H1 (cell line): ENCODE data around the gene ZNF581. TPM values are rescaled to one million over a fixed set of nuclear protein-coding genes. Genes with fewer than 3 reads are reported as not detected.

Experiments used
- CTCF ChIA-PET: fragments of 300-600 bp; sonication (Branson Sonifier 250); formaldehyde crosslinking; loops from one replicate; lab custom pipeline; 2021; ENCODE audit not compliant: partially characterized antibody; lab: Charles Lee
- POLR2A ChIA-PET: fragments of 300-600 bp; sonication (Branson Sonifier 250); formaldehyde crosslinking; loops from one replicate; lab custom pipeline; 2021; ENCODE audit warnings: inconsistent platforms; ENCODE audit not compliant: partially characterized antibody; lab: Charles Lee
- DNase-seq, 2 experiments: peaks; one replicate each; pipeline versions ENCODE4 v3.0.0 to v3.0.0-alpha.2; 2010 to 2022; ENCODE audit warnings: low spot score in 2 of 2, low read depth in 1 of 2, mixed read lengths in 1 of 2
- FAIRE-seq: peaks from 2 replicates; lab custom pipeline; 2011; peaks lifted over from hg19 to GRCh38; lab: Jason Lieb, UNC
- H2AFZ ChIP-seq: 2 replicates; pipeline ENCODE4 v1.8.1; 2012; ENCODE audit warnings: low read length, inconsistent platforms
- H2AK5ac ChIP-seq: 2 replicates; pipeline ENCODE4 v1.6.1; 2013; ENCODE audit warnings: low read depth, low read length
- H2BK120ac ChIP-seq: replicated peaks from 2 replicates; pipeline ENCODE3; 2013; ENCODE audit warnings: low read depth, low read length, inconsistent platforms
- H2BK12ac ChIP-seq: 2 replicates; pipeline ENCODE4 v1.6.1; 2013; ENCODE audit warnings: low read depth, low read length
- H2BK15ac ChIP-seq: 2 replicates; pipeline ENCODE4 v1.6.1; 2013; ENCODE audit warnings: low read length
- H2BK20ac ChIP-seq: 2 replicates; pipeline ENCODE4 v1.6.1; 2013; ENCODE audit warnings: low read length
- H2BK5ac ChIP-seq: 2 replicates; pipeline ENCODE4 v1.6.1; 2013; ENCODE audit warnings: low read depth, low read length
- H3K14ac ChIP-seq: 2 replicates; pipeline ENCODE4 v1.6.1; 2013; ENCODE audit warnings: inconsistent platforms; ENCODE audit not compliant: insufficient read length
- H3K18ac ChIP-seq: 2 replicates; pipeline ENCODE4 v1.6.1; 2013; ENCODE audit warnings: low read length; ENCODE audit errors: extremely low read depth
- H3K23ac ChIP-seq: 2 replicates; pipeline ENCODE4 v1.6.1; 2013; ENCODE audit warnings: inconsistent platforms; ENCODE audit not compliant: insufficient read length
- H3K23me2 ChIP-seq: 2 replicates; pipeline ENCODE4 v1.6.1; 2013; ENCODE audit warnings: low read depth, low read length
- H3K27ac ChIP-seq: 2 replicates; pipeline ENCODE4 v1.6.1; 2011; ENCODE audit warnings: low read depth, low read length, inconsistent platforms
- H3K27me3 ChIP-seq, 4 experiments: replicated peaks in 1 of 4; 1 replicate in 1 of 4; 2 replicates in 3 of 4; pipeline versions ENCODE4 v1.6.1 to v1.8.1; 2011 to 2013; ENCODE audit warnings: low read length in 3 of 4, mild to moderate bottlenecking in 3 of 4, inconsistent platforms in 2 of 4, mixed read lengths in 2 of 4, moderate library complexity in 1 of 4; ENCODE audit not compliant: control insufficient read depth in 3 of 4, insufficient read depth in 3 of 4; ENCODE audit errors: extremely low read depth in 1 of 4
- H3K36me3 ChIP-seq, 4 experiments: 2 replicates each; pipeline versions ENCODE4 v1.6.1 to v1.8.1; 2011 to 2013; ENCODE audit warnings: mild to moderate bottlenecking in 4 of 4, low read length in 3 of 4, moderate library complexity in 2 of 4, control low read depth in 1 of 4, inconsistent platforms in 1 of 4; ENCODE audit not compliant: insufficient read depth in 4 of 4, control insufficient read depth in 2 of 4
- H3K4ac ChIP-seq: replicated peaks from 2 replicates; pipeline ENCODE3; 2013; ENCODE audit warnings: low read length, low read depth, mixed read lengths, inconsistent platforms; ENCODE audit not compliant: insufficient read length
- H3K4me1 ChIP-seq, 4 experiments: replicated peaks in 1 of 4; 1 replicate in 1 of 4; 2 replicates in 3 of 4; pipeline versions ENCODE4 v1.6.1 to v1.8.1; 2011 to 2013; ENCODE audit warnings: low read length in 3 of 4, inconsistent platforms in 2 of 4, mixed read lengths in 1 of 4; ENCODE audit not compliant: insufficient read depth in 4 of 4, control insufficient read depth in 3 of 4
- H3K4me2 ChIP-seq, 2 experiments: 2 replicates each; pipeline versions ENCODE4 v1.6.1 to v1.8.1; 2011 to 2013; ENCODE audit warnings: low read depth in 2 of 2, low read length in 2 of 2, control low read depth in 1 of 2, inconsistent platforms in 1 of 2, mild to moderate bottlenecking in 1 of 2; ENCODE audit not compliant: insufficient read depth in 1 of 2
- H3K4me3 ChIP-seq, 4 experiments: fragments of 200-600, 300-600 bp in 1 of 4; sonication (generic), shearing (Covaris generic), sonication (Bioruptor Twin) in 1 of 4; 2 replicates each; pipeline versions ENCODE4 v1.5.1 to v1.8.1; 2011 to 2016; ENCODE audit warnings: low read length in 4 of 4, low read depth in 3 of 4, control low read depth in 2 of 4, inconsistent platforms in 2 of 4, mild to moderate bottlenecking in 2 of 4, mixed read lengths in 1 of 4, moderate library complexity in 1 of 4; ENCODE audit not compliant: insufficient read depth in 2 of 4; ENCODE audit errors: extremely low read depth in 1 of 4
- H3K56ac ChIP-seq: replicated peaks from 2 replicates; pipeline ENCODE3; 2013; ENCODE audit warnings: low read depth, mild to moderate bottlenecking, mixed read lengths, low read length, inconsistent platforms; ENCODE audit not compliant: insufficient read length
- H3K79me1 ChIP-seq: 2 replicates; pipeline ENCODE4 v1.6.1; 2013; ENCODE audit warnings: low read depth, low read length, control low read depth
- H3K79me2 ChIP-seq, 2 experiments: 2 replicates each; pipeline versions ENCODE4 v1.6.1 to v1.8.1; 2012 to 2013; ENCODE audit warnings: low read length in 2 of 2, mild to moderate bottlenecking in 2 of 2, inconsistent platforms in 1 of 2; ENCODE audit not compliant: insufficient read depth in 2 of 2, control insufficient read depth in 1 of 2
- H3K9ac ChIP-seq, 4 experiments: replicated peaks in 1 of 4; 1 replicate in 1 of 4; 2 replicates in 3 of 4; pipeline versions ENCODE4 v1.6.1 to v1.8.1; 2011 to 2013; ENCODE audit warnings: low read depth in 3 of 4, low read length in 3 of 4, control low read depth in 2 of 4, mild to moderate bottlenecking in 2 of 4, moderate library complexity in 2 of 4, inconsistent platforms in 1 of 4; ENCODE audit errors: extremely low read depth in 1 of 4
- H3K9me3 ChIP-seq, 2 experiments: 2 replicates each; pipeline versions ENCODE4 v1.6.1 to v1.8.1; 2012 to 2013; ENCODE audit warnings: mild to moderate bottlenecking in 2 of 2, moderate library complexity in 2 of 2, control low read depth in 1 of 2, inconsistent platforms in 1 of 2, low read depth in 1 of 2, low read length in 1 of 2, mixed read lengths in 1 of 2; ENCODE audit not compliant: insufficient read depth in 2 of 2
- H4K20me1 ChIP-seq, 2 experiments: replicated peaks in 1 of 2; 2 replicates each; pipeline versions ENCODE3 to v1.8.1; 2011 to 2013; ENCODE audit warnings: inconsistent platforms in 2 of 2, low read length in 2 of 2, mild to moderate bottlenecking in 1 of 2; ENCODE audit not compliant: insufficient read depth in 2 of 2, control insufficient read depth in 1 of 2
- H4K5ac ChIP-seq: 2 replicates; pipeline ENCODE4 v1.6.1; 2013; ENCODE audit warnings: low read length, low read depth, mixed read lengths, inconsistent platforms; ENCODE audit not compliant: insufficient read length
- H4K8ac ChIP-seq: 2 replicates; pipeline ENCODE4 v1.8.0; 2013; ENCODE audit warnings: mild to moderate bottlenecking, moderate library complexity, low read length, inconsistent platforms; ENCODE audit not compliant: insufficient read depth; ENCODE audit errors: extremely low read depth
- H4K91ac ChIP-seq: replicated peaks from 2 replicates; pipeline ENCODE3; 2013; ENCODE audit warnings: low read length, mixed read lengths, inconsistent platforms; ENCODE audit not compliant: insufficient read length
- ATF2 ChIP-seq: IDR thresholded peaks from 2 replicates; pipeline ENCODE4 v1.6.1; 2012; ENCODE audit warnings: low read length, inconsistent platforms
- CTBP2 ChIP-seq: IDR thresholded peaks from 2 replicates; pipeline ENCODE4 v1.7.0; 2011; ENCODE audit warnings: borderline replicate concordance, mild to moderate bottlenecking, moderate library complexity, mixed read lengths, low read length; ENCODE audit not compliant: insufficient read depth, insufficient read length
- EZH2 ChIP-seq: fragments of 200-600 bp; sonication (generic); IDR thresholded peaks from 2 replicates; pipeline ENCODE4 v1.7.1; 2012; ENCODE audit warnings: low read depth, mild to moderate bottlenecking, moderate library complexity, low read length, inconsistent platforms; ENCODE audit not compliant: severe bottlenecking
- JUND ChIP-seq: IDR thresholded peaks from 2 replicates; pipeline ENCODE4 v1.6.1; 2011; ENCODE audit warnings: mild to moderate bottlenecking, improper control_type of control experiment, low read length
- MAX ChIP-seq: IDR thresholded peaks from 2 replicates; pipeline ENCODE4 v1.6.1; 2012; ENCODE audit warnings: inconsistent platforms
- NANOG ChIP-seq: IDR thresholded peaks from 2 replicates; pipeline ENCODE4 v1.6.1; 2011; ENCODE audit warnings: low read length, low read depth, mild to moderate bottlenecking, inconsistent platforms; ENCODE audit not compliant: insufficient read depth, poor library complexity, severe bottlenecking
- POLR2A ChIP-seq, 2 experiments: IDR thresholded peaks; 1 replicate in 1 of 2; 2 replicates in 1 of 2; pipeline ENCODE4 v1.6.1; 2011; ENCODE audit warnings: low read depth in 2 of 2, low read length in 2 of 2, mild to moderate bottlenecking in 2 of 2; ENCODE audit errors: control extremely low read depth in 1 of 2
- RAD21 ChIP-seq, 2 experiments: IDR thresholded peaks in 1 of 2; conservative IDR thresholded peaks in 1 of 2; 2 replicates each; pipeline ENCODE4 v1.6.1; 2011; ENCODE audit warnings: low read depth in 2 of 2, low read length in 2 of 2, improper control_type of control experiment in 1 of 2, inconsistent platforms in 1 of 2, mild to moderate bottlenecking in 1 of 2, moderate library complexity in 1 of 2
- RFX5 ChIP-seq: IDR thresholded peaks from 2 replicates; pipeline ENCODE4 v1.6.1; 2011; ENCODE audit warnings: low read depth, low read length, improper control_type of control experiment, borderline replicate concordance
- TAF7 ChIP-seq: optimal IDR thresholded peaks from 2 replicates; pipeline ENCODE3; 2011; ENCODE audit warnings: low read depth, mild to moderate bottlenecking, inconsistent platforms, low read length, moderate library complexity, borderline replicate concordance
- WGBS, 2 experiments: shearing (Covaris generic) in 1 of 2; methylation state at CpG; one replicate each; pipeline versions ENCODE4 v1.1.6 to v1.1.7; 2013 to 2015; ENCODE audit warnings: low lambda C conversion rate in 2 of 2, mixed read lengths in 2 of 2, inconsistent platforms in 1 of 2, low coverage in 1 of 2, missing lambda C conversion rate in 1 of 2; ENCODE audit not compliant: insufficient replicate concordance in 2 of 2, insufficient coverage in 1 of 2, insufficient read length in 1 of 2; ENCODE audit errors: extremely low coverage in 1 of 2, missing lambda C conversion rate in 1 of 2; 5-methylcytosine and 5-hydroxymethylcytosine counted together
- polyA plus RNA-seq, 7 experiments: library from polyadenylated mRNA; depleted of rRNA in 3 of 7; stranded (reverse) in 5 of 7; unstranded in 2 of 7; fragments of >200 nt in 5 of 7; fragments of 200-250 nt in 2 of 7; gene quantifications; 1 replicate in 5 of 7; 2 replicates in 1 of 7; 4 replicates in 1 of 7; pipeline versions ENCODE4 v1.2.1 to v1.2.3, GENCODE V29; 2011 to 2013; ENCODE audit warnings: missing spikeins in 2 of 7, mixed read lengths in 2 of 7
- total RNA-seq: library from RNA; stranded (reverse); fragmentation: NEBNext Ultra II Directional; extraction: Animal tissue kit (Norgen Biotek cat#: 25700); gene quantifications from 2 replicates; pipeline ENCODE4 v1.2.1, GENCODE V29; 2021

ZNF581 gene
- total and polyA plus RNA-seq, 2 of the 8 experiments (the other 6 are each of a cell fraction or from before 2014, with no cell fraction given), result 73.0 to 76.1 TPM

- Histone ChIP-seq H3K4me2 (peak overlapping the region; percentile 52 to 72; a peak in 3 of 4 replicates), H3K4me3 (peak overlapping the region in 3 of 4 experiments; percentile 25 to 78 (median 42); a peak in 5 of 8 replicates), H2BK5ac (peak overlapping the region; percentile 66; the same call in 1 of the 2 replicates), H3K79me2 (peaks cover 0 to 3% of the 10 kb centered on the region in 2 experiments; a peak in 2 of 4 replicates), H3K79me1 (peaks cover 3% of the 10 kb centered on the region), H3K4me1 (peaks cover 0 to 11% (median 6%) of the 10 kb centered on the region in 4 experiments; a peak in 5 of 7 replicates), H2BK15ac (no peak overlapping the region), H3K27ac (no peak overlapping the region), H2AK5ac (no peak overlapping the region), H4K91ac (no peak overlapping the region), H3K27me3 (peaks cover 0 to 2% (median 0%) of the 10 kb centered on the region in 4 experiments; a peak in 1 of 7 replicates), H4K5ac (no peak overlapping the region), H4K8ac (no peak overlapping the region), H2BK120ac (no peak overlapping the region), H3K23me2 (peaks cover 10% of the 10 kb centered on the region; the same call in 1 of the 2 replicates), H3K9ac (no peak overlapping the region), H4K20me1 (peaks cover 0 to 2% of the 10 kb centered on the region in 2 experiments), H2AFZ (no peak overlapping the region), H3K14ac (no peak overlapping the region), H3K4ac (no peak overlapping the region), H3K18ac (no peak overlapping the region; the same call in 1 of the 2 replicates), H2BK12ac (0 out of 2 replicates have a peak overlapping the region, but pooled peaks have one; percentile 63), H3K9me3 (no peaks in the 10 kb centered on the region), H2BK20ac (no peak overlapping the region), H3K23ac (no peak overlapping the region), H3K56ac (no peak overlapping the region), H3K36me3 (peaks cover 0 to 10% (median 8%) of the 10 kb centered on the region in 4 experiments; a peak in 3 of 8 replicates)
- ChIA-PET POLR2A (interaction anchor here (1.0 to 3.7 kb wide), 16 partner anchors 10 to 191 kb away, joined by 3 to 42 read pairs (median 8); partner anchors contain the start of genes NAT14, U2AF2, UBE2S and ZNF579), CTCF (interaction anchor here (2.6 to 2.7 kb wide), 2 partner anchors 8 to 35 kb away, joined by 10 to 12 read pairs; partner anchors contain the start of gene ZNF865)
- FAIRE-seq (peak; percentile 58), DNase-seq (peak in 1 of 2 experiments; percentile 48)
- WGBS, 2 experiments, result 78% methylated on average over 9 of the region's 9 CpGs; no CpG with 5 or more reads in 1 of the 2 experiments
- no peak for TF ChIP-seq TAF7
- no peak for TF ChIP-seq JUND
- no peak for TF ChIP-seq EZH2
- TF ChIP-seq NANOG, result no peak
- TF ChIP-seq CTBP2, result no peak
- no peak for TF ChIP-seq RFX5
- no peak for TF ChIP-seq RAD21 (IDR thresholded peaks at IDR 0.05 in 1 of 2, conservative IDR thresholded peaks at IDR 0.05 in 1 of 2; ENCODE audit: low read depth in 2 of 2, low read length in 2 of 2)
- TF ChIP-seq ATF2, result no peak
- TF ChIP-seq POLR2A (IDR thresholded peaks at IDR 0.05; ENCODE audit: control extremely low read depth in 1 of 2, low read depth in 2 of 2, low read length in 2 of 2), result no peak
- TF ChIP-seq MAX, result no peak
Measured at GRCh38 chr19:55598034-55598433, 45.4 kb upstream of the ZNF581 start.
